ENCODE data around the gene SOCS7.

DNA sequence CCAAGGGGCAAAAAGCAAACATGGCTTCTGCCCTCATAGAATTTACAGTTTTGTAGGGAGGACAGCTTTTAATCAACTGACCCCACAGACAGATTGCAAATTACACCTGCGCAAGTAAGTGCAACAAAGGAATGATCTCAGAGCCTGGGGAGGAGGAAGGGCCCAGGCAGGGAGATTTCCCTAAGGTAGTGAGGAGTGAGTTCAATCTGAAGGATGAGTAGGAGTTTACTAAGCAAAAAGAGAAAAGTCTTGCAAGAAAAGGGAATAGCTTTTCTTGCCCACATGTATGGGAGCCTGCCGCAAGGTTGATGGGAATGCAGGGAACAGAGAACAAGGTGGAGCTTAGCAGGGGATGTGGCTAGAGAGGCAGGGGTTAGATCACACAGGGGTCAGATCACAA is 1.6 kb upstream of the SOCS7 start:
- TF ChIP-seq POLR2A (IDR thresholded peaks at IDR 0.05) (no peak), POLR2AphosphoS5 (IDR thresholded peaks at IDR 0.05) (no peak)

All from transverse colon (tissue), 3 donors.